H1 (cell line): ENCODE data around the gene RRP12. TPM values are rescaled to one million over a fixed set of nuclear protein-coding genes. Genes with fewer than 3 reads are reported as not detected.

Experiments used
- ASH2L ChIP-seq: fragments of 200-600, 300-600 bp; sonication (generic); IDR thresholded peaks from one replicate; pipeline ENCODE4 v1.7.1; 2017; ENCODE audit warnings: low read length
- BRCA1 ChIP-seq: IDR thresholded peaks from 2 replicates; pipeline ENCODE4 v1.6.1; 2012; ENCODE audit warnings: low read depth, low read length, improper control_type of control experiment
- CBX5 ChIP-seq: fragments of 300-800, 300-1000 bp; sonication (generic); IDR thresholded peaks from 2 replicates; pipeline ENCODE4 v1.7.1; 2016; ENCODE audit warnings: antibody characterized with exemption, low read length, low read depth
- CEBPB ChIP-seq: IDR thresholded peaks from 2 replicates; pipeline ENCODE4 v1.6.1; 2012; ENCODE audit warnings: low read depth, low read length
- CHD1 ChIP-seq: IDR thresholded peaks from 2 replicates; pipeline ENCODE4 v1.6.1; 2012; ENCODE audit warnings: low read depth, low read length, improper control_type of control experiment
- CTBP2 ChIP-seq: IDR thresholded peaks from 2 replicates; pipeline ENCODE4 v1.7.0; 2011; ENCODE audit warnings: borderline replicate concordance, mild to moderate bottlenecking, moderate library complexity, mixed read lengths, low read length; ENCODE audit not compliant: insufficient read depth, insufficient read length
- CTCF ChIP-seq, 3 experiments: IDR thresholded peaks; 1 replicate in 2 of 3; 2 replicates in 1 of 3; pipeline versions ENCODE4 v1.5.1 to v1.6.1; 2011; ENCODE audit warnings: low read length in 3 of 3, mild to moderate bottlenecking in 3 of 3, inconsistent platforms in 2 of 3, low read depth in 1 of 3, moderate library complexity in 1 of 3; ENCODE audit not compliant: insufficient read depth in 1 of 3; ENCODE audit errors: control extremely low read depth in 1 of 3
- EZH2 ChIP-seq: fragments of 200-600 bp; sonication (generic); IDR thresholded peaks from 2 replicates; pipeline ENCODE4 v1.7.1; 2012; ENCODE audit warnings: low read depth, mild to moderate bottlenecking, moderate library complexity, low read length, inconsistent platforms; ENCODE audit not compliant: severe bottlenecking
- GABPA ChIP-seq: IDR thresholded peaks from 2 replicates; pipeline ENCODE4 v1.6.1; 2011; ENCODE audit warnings: mild to moderate bottlenecking, low read length, moderate library complexity, borderline replicate concordance; ENCODE audit not compliant: insufficient read depth
- GTF2F1 ChIP-seq: IDR thresholded peaks from 2 replicates; pipeline ENCODE4 v1.6.1; 2012; ENCODE audit warnings: low read depth, low read length, improper control_type of control experiment, borderline replicate concordance
- JUN ChIP-seq: IDR thresholded peaks from 2 replicates; pipeline ENCODE4 v1.6.1; 2011; ENCODE audit warnings: low read depth, mild to moderate bottlenecking, improper control_type of control experiment, low read length
- KDM4A ChIP-seq: IDR thresholded peaks from one replicate; pipeline ENCODE4 v1.7.1; 2012; ENCODE audit warnings: low read depth, mild to moderate bottlenecking, moderate library complexity, low read length, inconsistent platforms; ENCODE audit not compliant: severe bottlenecking
- NRF1 ChIP-seq: IDR thresholded peaks from 2 replicates; pipeline ENCODE4 v1.6.1; 2011; ENCODE audit warnings: mild to moderate bottlenecking, low read depth, low read length, improper control_type of control experiment
- POLR2A ChIP-seq, 2 experiments: IDR thresholded peaks; 1 replicate in 1 of 2; 2 replicates in 1 of 2; pipeline ENCODE4 v1.6.1; 2011; ENCODE audit warnings: low read depth in 2 of 2, low read length in 2 of 2, mild to moderate bottlenecking in 2 of 2; ENCODE audit errors: control extremely low read depth in 1 of 2
- POU5F1 ChIP-seq: IDR thresholded peaks from 2 replicates; pipeline ENCODE4 v1.6.1; 2011; ENCODE audit warnings: low read depth, mild to moderate bottlenecking, low read length, moderate library complexity
- RFX5 ChIP-seq: IDR thresholded peaks from 2 replicates; pipeline ENCODE4 v1.6.1; 2011; ENCODE audit warnings: low read depth, low read length, improper control_type of control experiment, borderline replicate concordance
- RXRA ChIP-seq: IDR thresholded peaks from 2 replicates; pipeline ENCODE4 v1.6.1; 2011; ENCODE audit warnings: low read depth, mild to moderate bottlenecking, low read length, moderate library complexity; ENCODE audit not compliant: insufficient read depth
- SRF ChIP-seq: IDR thresholded peaks from 2 replicates; pipeline ENCODE4 v1.6.1; 2011; ENCODE audit warnings: mild to moderate bottlenecking, low read depth, low read length, moderate library complexity
- SUZ12 ChIP-seq: fragments of 200-600 bp; sonication (generic); IDR thresholded peaks from 2 replicates; pipeline ENCODE4 v1.6.1; 2012; ENCODE audit warnings: mild to moderate bottlenecking, inconsistent platforms, low read length, moderate library complexity, mixed read lengths
- USF2 ChIP-seq: IDR thresholded peaks from 2 replicates; pipeline ENCODE4 v1.6.1; 2011; ENCODE audit warnings: low read length, improper control_type of control experiment
- YY1 ChIP-seq: IDR thresholded peaks from 2 replicates; pipeline ENCODE4 v1.6.1; 2011; ENCODE audit warnings: low read depth, mild to moderate bottlenecking, low read length
- polyA plus RNA-seq, 7 experiments: library from polyadenylated mRNA; depleted of rRNA in 3 of 7; stranded (reverse) in 5 of 7; unstranded in 2 of 7; fragments of >200 nt in 5 of 7; fragments of 200-250 nt in 2 of 7; gene quantifications; 1 replicate in 5 of 7; 2 replicates in 1 of 7; 4 replicates in 1 of 7; pipeline versions ENCODE4 v1.2.1 to v1.2.3, GENCODE V29; 2011 to 2013; ENCODE audit warnings: missing spikeins in 2 of 7, mixed read lengths in 2 of 7
- total RNA-seq: library from RNA; stranded (reverse); fragmentation: NEBNext Ultra II Directional; extraction: Animal tissue kit (Norgen Biotek cat#: 25700); gene quantifications from 2 replicates; pipeline ENCODE4 v1.2.1, GENCODE V29; 2021

RRP12 gene
- total and polyA plus RNA-seq, 2 of the 8 experiments (the other 6 are each of a cell fraction or from before 2014, with no cell fraction given): 21.0 to 65.8 TPM

GRCh38 chr10:97318772-97319651 is 82.1 kb downstream of the RRP12 start, which contains the start of gene FRAT1 (continued):
- TF ChIP-seq GTF2F1 (no peak), ASH2L (peak; percentile 5), CBX5 (no peak), SRF (no peak), CTCF (IDR thresholded peaks at IDR 0.05; ENCODE audit: control extremely low read depth in 1 of 3, insufficient read depth in 1 of 3, low read depth in 1 of 3, low read length in 3 of 3) (no peak), NRF1 (no peak), JUN (0 out of 2 replicates have a peak, but pooled peaks have one; percentile 2), CTBP2 (peak; percentile 40), POLR2A (IDR thresholded peaks at IDR 0.05; ENCODE audit: control extremely low read depth in 1 of 2, low read depth in 2 of 2, low read length in 2 of 2) (peak in 1 of 2 experiments; percentile 50; a peak in 1 of 3 replicates), SUZ12 (no peak), CEBPB (no peak), CHD1 (peak; percentile 93), EZH2 (no peak), BRCA1 (no peak), RFX5 (no peak), RXRA (no peak), YY1 (no peak), KDM4A (peak; percentile 36), GABPA (no peak), POU5F1 (no peak), USF2 (no peak)
